GM18909 (cell line): ENCODE results near the gene DBI.
"Not testable (repeated sequence)": the region's sequence is repeated elsewhere in the genome, so short reads cannot be mapped to it uniquely, and the experiment has no call there.

Experiments used
- ATAC-seq: cut with Tn5 transposase; IDR thresholded peaks from one replicate; pipeline ENCODE4 v1.9.1; 2021; ENCODE audit warnings: mild to moderate bottlenecking; ENCODE audit not compliant: unreplicated experiment, poor library complexity

DBI gene

GRCh38 chr2:119389615-119390306, 23.0 kb downstream of the DBI start:
- ATAC-seq, result no peak

DNA sequence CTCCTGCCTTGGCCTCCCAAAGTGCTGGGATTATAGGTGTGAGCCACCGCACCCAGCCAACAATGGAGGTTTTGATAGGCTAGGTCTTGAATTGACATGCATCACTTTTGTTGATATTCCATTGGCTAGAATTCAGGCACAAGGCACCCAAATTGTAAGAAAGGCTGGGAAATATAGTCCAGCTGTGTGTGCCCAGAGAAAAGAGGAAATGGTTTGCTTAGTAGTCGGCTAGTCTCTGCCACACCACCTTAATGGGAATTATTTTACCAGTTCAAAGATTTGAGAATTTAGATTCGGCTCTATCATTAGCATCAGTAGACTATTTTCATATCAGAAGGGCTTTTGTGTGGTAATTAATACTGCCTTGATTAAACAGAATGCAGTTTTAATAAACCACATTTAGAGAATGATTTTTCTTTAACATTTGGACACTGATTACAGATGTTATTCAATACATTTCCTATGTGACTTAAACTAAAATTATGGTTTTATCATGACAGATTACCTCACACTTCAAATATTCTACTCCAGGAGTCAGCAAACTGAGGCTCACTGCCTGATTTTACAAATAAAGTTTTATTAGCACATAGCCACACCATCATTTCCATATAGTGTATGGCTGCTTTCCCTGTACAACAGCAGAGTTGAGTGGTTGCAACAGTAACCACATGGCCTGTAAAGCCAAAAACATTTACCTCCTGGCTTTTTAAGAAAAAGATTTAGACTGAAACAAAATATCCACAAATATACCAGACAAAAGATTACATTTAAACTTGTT, 27.4 kb downstream of the DBI start:
- no peak for ATAC-seq

- ATAC-seq, result no peak
These were observed 30.4 kb downstream of the DBI start for GRCh38 chr2:119397196-119397595.

DNA sequence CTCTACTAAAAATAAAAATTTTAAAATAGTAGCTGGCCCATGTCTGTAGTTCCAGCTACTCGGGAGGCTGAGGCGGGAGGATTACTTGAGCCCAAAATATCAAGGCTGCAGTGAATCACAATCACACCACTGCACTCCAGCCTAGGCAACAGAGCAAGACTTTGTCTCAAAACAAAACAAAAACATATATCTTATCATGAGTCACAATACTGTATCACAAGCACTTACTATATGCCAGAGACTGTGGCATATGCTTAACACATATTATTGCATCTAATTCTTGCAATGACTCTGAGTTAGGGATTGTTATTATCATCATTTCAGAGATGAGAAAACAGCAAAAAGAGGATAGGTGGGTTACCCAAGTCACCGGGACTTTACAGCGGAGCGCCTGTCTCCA, 35.3 kb downstream of the DBI start:
- no peak for ATAC-seq

DNA sequence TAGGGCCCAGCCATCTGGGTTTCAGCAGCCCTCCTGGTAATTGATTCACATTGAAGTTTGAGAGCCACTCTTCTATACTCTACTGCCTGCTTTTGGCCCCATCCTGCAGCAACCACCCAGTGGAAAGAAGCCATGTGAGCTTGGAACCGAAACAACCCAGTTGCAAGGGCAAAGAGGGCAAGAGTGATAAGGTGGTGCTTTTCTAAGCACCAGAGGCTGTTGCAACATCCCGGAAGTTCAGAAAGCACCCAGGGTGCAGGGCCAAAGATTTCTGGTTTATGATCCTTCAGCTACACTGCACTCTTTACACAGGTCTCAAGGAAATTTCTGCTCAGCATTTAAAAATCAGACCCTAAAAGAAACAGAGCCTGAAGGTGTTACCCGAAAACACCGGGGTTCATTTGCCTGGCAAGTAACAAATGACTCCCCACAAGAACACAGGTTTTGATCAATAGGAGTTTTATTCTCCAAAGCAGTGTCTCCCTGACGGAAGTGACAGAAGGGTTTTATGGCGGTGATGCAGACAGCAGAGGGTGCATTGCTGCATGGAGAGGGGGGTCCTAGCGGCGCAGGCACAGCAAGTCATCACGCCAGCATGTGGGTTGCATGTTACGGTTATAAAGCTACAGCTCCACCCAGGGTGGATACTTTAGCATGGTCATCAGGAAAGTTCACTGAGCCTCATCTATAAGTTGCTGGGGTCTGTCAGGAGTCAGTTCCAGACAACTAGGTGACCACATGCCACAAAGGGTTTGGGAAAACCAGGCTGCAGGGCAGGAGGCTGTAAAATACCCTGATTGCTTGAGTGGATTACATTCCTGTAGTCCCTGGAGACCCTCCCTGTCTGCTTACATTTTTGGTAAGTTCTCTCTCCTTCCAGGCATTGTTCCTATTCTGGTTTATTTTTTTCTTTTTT, 36.1 kb downstream of the DBI start:
- ATAC-seq, result no peak

- ATAC-seq, result not testable (repeated sequence)
These were observed 36.8 kb downstream of the DBI start for GRCh38 chr2:119403618-119404017.

DNA sequence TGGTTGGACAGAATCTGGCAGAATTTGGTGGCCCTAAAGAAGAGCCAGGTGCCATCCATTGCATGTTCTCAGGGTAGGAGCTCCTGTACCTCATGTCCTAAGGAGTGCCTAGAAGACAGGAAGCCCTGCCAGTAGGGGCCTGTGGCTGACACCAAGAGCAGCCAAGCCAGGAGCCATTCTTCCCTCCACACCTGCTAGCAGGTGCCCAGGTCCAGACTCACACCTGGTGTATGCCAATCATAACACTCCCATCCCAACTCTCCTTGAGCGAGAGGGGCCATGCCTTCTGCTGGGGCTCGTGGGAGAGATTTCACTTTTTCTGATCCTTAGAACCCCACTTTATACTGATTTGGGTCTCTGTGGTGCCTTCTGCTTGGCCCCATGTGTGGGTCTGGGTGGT, 38.4 kb downstream of the DBI start:
- ATAC-seq, result no peak

DNA sequence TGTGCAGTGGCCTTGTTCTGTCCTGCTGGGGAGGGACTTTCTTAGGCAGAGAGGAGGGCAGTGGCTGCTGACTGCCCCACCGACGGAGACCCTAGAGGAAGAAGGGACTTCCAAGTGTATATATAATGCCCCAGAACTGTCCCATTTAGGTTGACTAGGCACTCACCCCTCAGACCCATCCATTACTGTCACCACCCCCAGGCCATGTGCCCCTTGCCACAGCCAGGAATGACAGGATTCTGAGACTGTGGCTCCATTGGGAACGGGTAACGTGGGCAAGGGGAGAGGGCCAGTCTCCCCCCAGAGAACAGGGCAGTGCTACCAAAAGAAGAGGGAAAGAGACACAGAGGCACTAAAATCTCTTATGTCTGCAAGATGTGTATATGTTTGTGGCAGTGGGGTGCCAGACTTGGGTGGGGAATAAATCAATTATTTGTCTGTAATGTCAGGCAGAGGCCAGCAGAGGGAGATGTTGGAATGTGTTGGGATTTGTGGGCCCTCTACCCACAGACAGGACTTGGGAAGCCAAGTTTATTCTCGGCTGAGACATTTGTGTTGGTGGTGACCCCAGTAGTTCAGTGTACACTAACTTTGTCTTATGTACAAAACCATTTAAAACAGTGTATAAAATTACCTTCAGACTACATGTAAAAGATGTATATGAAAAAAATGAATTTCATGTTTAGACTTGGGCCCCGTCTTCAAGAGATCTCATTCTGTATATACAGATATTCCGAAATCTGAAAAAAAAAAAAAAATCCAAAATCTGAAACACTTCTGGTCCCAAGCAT, 40.8 kb downstream of the DBI start:
- ATAC-seq, result peak; percentile 73

GRCh38 chr2:119408221-119408619, 41.4 kb downstream of the DBI start:
- no peak for ATAC-seq

DNA sequence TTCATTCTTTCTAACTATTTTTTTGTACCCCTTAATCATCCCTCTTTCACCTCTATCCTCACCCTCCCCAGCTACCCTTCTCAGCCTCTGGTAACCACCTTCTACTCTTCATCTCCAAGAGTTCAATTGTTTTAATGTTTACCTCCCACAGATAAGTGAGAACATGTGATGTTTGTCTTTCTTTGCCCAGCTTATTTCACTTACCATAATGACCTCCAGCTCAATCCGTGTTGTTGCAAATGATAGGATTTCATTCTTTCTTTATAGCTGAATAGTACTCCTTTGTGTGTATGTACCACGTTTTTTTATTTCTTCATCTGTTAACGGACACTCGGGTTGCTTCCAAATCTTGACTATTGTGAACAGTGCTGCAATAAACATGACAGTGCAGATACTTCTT, 42.7 kb downstream of the DBI start:
- ATAC-seq, result no peak

GRCh38 chr2:119414894-119415293, 48.1 kb downstream of the DBI start:
- no peak for ATAC-seq

DNA sequence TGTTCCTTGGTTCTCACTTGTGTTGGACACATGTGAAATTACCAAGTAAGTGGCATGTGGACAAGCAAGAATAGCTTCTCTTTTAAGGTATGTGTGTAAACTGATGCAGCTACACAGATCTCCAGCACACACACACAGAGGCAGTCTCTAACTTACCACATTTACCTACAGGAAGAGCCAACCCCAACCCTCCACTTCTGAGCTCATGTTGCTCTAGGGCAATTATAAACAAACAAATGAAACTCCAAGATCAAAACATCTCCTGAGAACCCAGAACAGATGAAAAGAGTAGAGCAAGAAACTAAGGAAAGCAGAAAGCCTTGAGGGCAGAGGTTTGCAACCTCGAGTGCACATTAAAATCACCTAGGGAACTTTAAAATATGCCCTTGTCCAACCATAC, 48.9 kb downstream of the DBI start:
- no peak for ATAC-seq

DNA sequence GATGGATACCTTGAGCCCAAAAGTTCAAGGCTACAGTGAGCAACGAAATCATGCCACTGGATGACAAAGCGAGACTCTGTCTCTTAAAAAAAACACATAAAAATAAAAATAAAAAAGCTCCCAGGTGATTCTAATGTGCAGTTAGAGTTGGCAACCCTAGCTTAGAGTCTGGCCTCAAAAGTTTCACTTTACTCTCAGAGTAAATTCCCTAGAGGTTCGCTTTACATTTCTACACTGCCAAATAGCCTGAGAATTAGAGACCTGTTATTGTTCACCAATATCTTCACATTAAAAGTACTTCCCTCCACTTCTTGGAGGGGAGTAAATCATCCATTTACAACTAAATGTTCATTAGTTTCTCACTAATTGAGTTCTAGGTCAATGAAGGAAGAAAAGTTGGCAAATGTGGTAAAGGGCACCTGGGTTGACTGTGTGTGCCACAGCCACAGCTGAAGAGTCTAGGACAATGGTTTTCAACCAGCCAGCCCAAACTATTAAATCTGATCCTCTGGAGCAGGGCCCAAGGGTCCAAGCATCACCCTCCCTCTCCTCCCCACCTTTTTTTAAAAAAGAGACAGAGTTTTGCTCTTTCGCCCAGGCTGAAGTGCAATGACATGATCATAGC, 49.6 kb downstream of the DBI start:
- ATAC-seq, result no peak

GRCh38 chr2:119417908-119418307, 51.1 kb downstream of the DBI start:
- no peak for ATAC-seq

- no peak for ATAC-seq
These were observed 52.3 kb downstream of the DBI start for GRCh38 chr2:119419065-119419464.

DNA sequence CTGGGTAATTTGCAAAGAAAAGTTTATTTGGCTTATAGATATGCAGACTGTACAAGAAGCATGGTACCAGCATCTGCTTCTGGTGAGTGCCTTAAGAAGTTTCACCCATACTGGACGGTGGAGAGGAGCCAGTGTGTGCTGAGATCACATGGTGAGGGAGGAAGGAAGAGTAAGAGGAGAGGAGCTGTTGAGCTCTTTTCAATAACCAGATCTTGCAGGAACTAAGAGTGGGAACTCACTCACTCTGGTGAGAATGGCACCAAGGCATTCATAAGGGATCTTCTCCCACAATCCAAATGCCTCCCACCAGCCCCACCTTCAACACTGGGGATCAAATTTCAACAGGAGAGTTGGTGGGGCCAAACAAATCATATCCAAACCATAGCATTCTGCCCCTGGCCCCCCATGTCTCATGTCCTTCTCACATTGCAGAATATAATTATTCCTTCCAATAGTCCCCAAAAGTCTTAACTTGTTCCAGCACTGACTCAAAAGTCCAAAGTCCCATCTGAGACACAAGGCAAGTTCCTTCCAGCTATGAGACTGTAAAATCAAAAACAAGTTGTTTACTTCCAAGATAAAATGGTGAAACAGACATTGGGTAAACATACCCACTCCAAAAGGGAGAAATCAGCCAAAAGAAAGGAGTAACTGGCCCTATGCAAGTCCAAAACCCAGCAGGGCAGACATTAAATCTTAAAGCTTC, 53.2 kb downstream of the DBI start:
- ATAC-seq, result no peak

- ATAC-seq, result no peak
These were observed 54.5 kb downstream of the DBI start for GRCh38 chr2:119421304-119421703.

DNA sequence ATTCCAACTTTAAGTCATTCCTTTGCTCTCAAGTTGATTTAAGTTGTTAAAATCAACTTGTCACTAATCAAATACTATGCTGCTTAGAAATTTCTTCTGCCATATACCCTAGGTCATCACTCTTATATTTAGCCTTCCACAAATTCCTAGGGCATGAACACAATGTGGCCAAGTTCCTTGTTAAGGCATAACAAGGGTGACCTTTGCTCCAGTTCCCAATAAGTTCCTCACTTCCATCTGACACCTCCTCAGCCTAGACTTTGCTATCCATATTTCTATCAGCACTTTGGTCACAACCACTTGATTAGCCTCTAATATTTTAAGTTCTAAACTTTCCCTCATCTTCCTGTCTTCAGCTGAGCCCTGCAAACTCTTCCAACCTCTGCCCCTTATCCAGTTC, 55.0 kb downstream of the DBI start:
- no peak for ATAC-seq
